ENCODE measurements around the gene NEGR1. TPM values are rescaled to one million over a fixed set of nuclear protein-coding genes. Genes with fewer than 3 reads are reported as not detected.

Gene NEGR1
- total RNA-seq, 1 donor from 2014 or later: 4.0 TPM

DNA sequence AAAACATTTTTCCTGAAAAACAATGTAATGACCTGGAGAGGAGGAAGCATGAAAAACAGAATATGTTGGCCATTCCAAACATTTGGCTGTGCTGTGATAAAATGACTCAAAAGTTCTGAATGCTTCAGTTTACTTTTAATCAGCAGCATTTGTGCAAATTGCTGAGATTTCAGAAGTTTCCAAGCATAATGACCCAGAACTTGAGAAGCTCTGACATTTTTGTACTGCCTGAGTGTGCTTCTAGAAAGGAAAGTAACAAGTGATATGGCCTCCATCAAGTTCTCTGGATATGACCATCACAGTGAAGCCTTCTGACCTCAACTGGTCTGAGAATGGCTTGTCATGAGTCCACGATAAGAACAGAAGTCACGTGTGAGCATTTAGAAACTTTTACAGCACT, 918.1 kb downstream of the NEGR1 start:
- no peak overlapping the region for H3K4me3 ChIP-seq (ENCODE audit: low read depth, low read length)
- no peak for DNase-seq (ENCODE audit: low read depth)
- TF ChIP-seq, protein P1, sequence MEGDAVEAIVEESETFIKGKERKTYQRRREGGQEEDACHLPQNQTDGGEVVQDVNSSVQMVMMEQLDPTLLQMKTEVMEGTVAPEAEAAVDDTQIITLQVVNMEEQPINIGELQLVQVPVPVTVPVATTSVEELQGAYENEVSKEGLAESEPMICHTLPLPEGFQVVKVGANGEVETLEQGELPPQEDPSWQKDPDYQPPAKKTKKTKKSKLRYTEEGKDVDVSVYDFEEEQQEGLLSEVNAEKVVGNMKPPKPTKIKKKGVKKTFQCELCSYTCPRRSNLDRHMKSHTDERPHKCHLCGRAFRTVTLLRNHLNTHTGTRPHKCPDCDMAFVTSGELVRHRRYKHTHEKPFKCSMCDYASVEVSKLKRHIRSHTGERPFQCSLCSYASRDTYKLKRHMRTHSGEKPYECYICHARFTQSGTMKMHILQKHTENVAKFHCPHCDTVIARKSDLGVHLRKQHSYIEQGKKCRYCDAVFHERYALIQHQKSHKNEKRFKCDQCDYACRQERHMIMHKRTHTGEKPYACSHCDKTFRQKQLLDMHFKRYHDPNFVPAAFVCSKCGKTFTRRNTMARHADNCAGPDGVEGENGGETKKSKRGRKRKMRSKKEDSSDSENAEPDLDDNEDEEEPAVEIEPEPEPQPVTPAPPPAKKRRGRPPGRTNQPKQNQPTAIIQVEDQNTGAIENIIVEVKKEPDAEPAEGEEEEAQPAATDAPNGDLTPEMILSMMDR (IDR thresholded peaks at IDR 0.05; ENCODE audit: insufficient read depth, low read length, poor library complexity, severe bottlenecking): no peak
- no peaks in the 10 kb centered on the region for H3K27me3 ChIP-seq (ENCODE audit: control insufficient read depth, insufficient read depth, low read length)
- no peaks in the 10 kb centered on the region for H3K36me3 ChIP-seq (ENCODE audit: control insufficient read depth, insufficient read depth, low read length)

DNA sequence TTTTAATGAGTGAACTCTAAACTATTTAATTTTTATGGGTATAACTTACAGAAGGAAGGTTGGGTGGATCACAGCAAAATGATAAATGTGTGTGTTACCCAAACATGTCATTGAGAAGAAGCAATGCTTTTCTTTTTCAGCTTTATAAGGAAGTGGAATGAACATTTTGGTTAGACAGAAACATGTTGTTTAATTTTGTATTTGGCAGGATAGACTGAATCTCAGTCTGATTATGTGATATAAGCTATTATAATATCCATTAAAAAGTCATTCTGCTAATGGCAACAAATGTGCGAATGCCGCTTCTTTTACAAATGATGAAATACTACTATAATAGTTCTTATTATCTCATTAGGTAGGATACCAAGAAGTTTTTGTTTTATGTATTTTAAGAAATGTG, 919.6 kb downstream of the NEGR1 start:
- H3K27me3 ChIP-seq (ENCODE audit: control insufficient read depth, insufficient read depth, low read length): no peaks in the 10 kb centered on the region
- no peak overlapping the region for H3K4me3 ChIP-seq (ENCODE audit: low read depth, low read length)
- no peak for DNase-seq (ENCODE audit: low read depth)
- TF ChIP-seq, protein P1 (IDR thresholded peaks at IDR 0.05; ENCODE audit: insufficient read depth, low read length, poor library complexity, severe bottlenecking): no peak
- no peaks in the 10 kb centered on the region for H3K36me3 ChIP-seq (ENCODE audit: control insufficient read depth, insufficient read depth, low read length)

DNA sequence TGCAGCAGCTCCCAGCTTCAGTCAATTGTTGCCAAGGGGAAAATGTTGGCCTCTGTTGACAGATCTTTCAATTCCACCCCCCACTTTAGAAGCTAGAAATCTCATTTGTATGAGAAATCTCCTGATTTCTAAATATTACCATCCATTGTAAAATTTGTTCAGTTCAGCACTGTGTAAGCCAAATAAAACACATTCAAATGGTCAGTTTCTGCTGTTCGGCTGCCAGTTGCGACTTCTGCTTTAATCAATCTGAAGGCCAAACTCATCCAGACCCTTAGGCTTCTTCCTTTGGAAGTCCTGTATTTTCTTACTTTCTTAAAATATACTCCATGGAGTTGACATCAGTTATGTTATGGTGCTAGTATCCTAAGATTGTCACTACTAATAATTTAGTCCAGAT, 920.3 kb downstream of the NEGR1 start:
- H3K4me3 ChIP-seq (ENCODE audit: low read depth, low read length): no peak overlapping the region
- H3K27me3 ChIP-seq (ENCODE audit: control insufficient read depth, insufficient read depth, low read length): no peaks in the 10 kb centered on the region
- TF ChIP-seq, protein P1 (IDR thresholded peaks at IDR 0.05; ENCODE audit: insufficient read depth, low read length, poor library complexity, severe bottlenecking): no peak
- DNase-seq (ENCODE audit: low read depth): no peak
- H3K36me3 ChIP-seq (ENCODE audit: control insufficient read depth, insufficient read depth, low read length): no peaks in the 10 kb centered on the region

DNA sequence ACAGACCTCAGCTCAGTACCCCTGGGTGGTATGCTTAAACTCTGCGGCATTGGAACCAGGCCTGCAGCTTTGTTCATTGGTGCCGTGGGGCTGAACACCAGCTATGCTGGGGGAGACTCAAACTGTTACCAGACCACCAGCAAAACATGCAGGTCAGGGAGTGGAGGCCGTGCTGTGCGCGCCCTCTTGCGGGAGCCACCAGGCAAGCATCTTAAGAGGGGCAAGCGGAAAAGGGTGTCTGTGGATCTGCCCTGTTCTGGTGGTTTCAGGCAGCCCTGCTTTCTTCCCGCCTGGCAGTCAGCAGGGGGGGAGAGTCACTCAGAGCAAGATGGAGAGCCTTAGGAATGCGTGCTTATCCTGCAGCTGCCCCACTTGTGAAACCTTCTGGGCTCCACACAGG, 924.6 kb downstream of the NEGR1 start:
- no peak for DNase-seq (ENCODE audit: low read depth)
- Histone ChIP-seq H3K27me3 (ENCODE audit: control insufficient read depth, insufficient read depth, low read length) (no peaks in the 10 kb centered on the region), H3K36me3 (ENCODE audit: control insufficient read depth, insufficient read depth, low read length) (no peaks in the 10 kb centered on the region), H3K4me3 (ENCODE audit: low read depth, low read length) (no peak overlapping the region)
- TF ChIP-seq, protein P1 (IDR thresholded peaks at IDR 0.05; ENCODE audit: insufficient read depth, low read length, poor library complexity, severe bottlenecking): peak; percentile 8

DNA sequence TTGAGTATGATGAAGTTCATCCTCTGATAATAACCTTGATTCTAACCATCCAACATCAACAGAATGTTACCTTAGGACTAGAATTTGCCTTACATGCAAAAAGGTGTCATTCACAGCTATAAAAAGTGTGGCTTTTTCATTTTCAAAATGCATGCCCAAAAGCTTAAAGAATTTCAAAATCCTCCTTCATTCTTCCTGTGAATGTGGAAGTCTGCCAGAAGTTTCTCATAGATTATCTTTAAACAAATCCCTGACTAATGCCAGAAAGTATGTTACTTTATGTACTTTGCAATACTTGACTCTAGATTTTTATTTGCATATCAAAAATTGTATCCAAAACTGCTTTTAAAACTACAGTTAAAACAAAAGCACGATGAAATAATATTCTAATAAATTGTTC, 930.9 kb downstream of the NEGR1 start:
- H3K27me3 ChIP-seq (ENCODE audit: control insufficient read depth, insufficient read depth, low read length): no peaks in the 10 kb centered on the region
- DNase-seq (ENCODE audit: low read depth): no peak
- H3K4me3 ChIP-seq (ENCODE audit: low read depth, low read length): no peak overlapping the region
- H3K36me3 ChIP-seq (ENCODE audit: control insufficient read depth, insufficient read depth, low read length): no peaks in the 10 kb centered on the region
- TF ChIP-seq, protein P1 (IDR thresholded peaks at IDR 0.05; ENCODE audit: insufficient read depth, low read length, poor library complexity, severe bottlenecking): no peak

DNA sequence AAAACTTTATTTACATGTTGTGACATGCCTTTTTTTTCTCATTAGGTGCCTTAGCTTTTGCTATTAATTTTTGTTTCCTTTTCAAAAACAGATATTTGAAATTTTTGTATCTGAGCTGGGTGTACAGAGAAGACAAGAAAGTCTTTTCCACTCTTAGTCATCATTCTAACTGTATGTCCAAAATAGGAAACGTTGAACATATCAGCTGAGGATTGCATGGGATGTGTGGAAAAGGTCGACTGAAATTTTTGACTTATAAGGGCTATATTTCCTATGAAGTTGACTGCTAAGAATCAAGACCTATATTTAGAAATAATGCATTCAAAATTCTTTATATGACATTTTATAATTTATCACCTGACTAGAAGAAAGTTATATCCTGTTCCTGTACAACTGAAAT, 931.5 kb downstream of the NEGR1 start:
- no peak overlapping the region for H3K4me3 ChIP-seq (ENCODE audit: low read depth, low read length)
- TF ChIP-seq, protein P1 (IDR thresholded peaks at IDR 0.05; ENCODE audit: insufficient read depth, low read length, poor library complexity, severe bottlenecking): no peak
- no peaks in the 10 kb centered on the region for H3K27me3 ChIP-seq (ENCODE audit: control insufficient read depth, insufficient read depth, low read length)
- H3K36me3 ChIP-seq (ENCODE audit: control insufficient read depth, insufficient read depth, low read length): no peaks in the 10 kb centered on the region
- no peak for DNase-seq (ENCODE audit: low read depth)
